Keratinocyte (primary cell): ENCODE results near the gene INO80E. TPM values are rescaled to one million over a fixed set of nuclear protein-coding genes. Genes with fewer than 3 reads are reported as not detected.

Experiments
- DNase-seq: peaks from one replicate; pipeline ENCODE4 v3.0.0-alpha.2; 2011; ENCODE audit warnings: low read depth, missing footprints, low spot score
- FAIRE-seq: peaks from 2 replicates; lab custom pipeline; 2011; peaks lifted over from hg19 to GRCh38; lab: Jason Lieb, UNC
- H2AFZ ChIP-seq: 2 replicates; pipeline ENCODE4 v1.6.0; 2012; ENCODE audit warnings: low read length, control low read depth, inconsistent platforms; ENCODE audit not compliant: control insufficient read depth
- H3K27ac ChIP-seq: 2 replicates; pipeline ENCODE4 v1.5.1; 2011; ENCODE audit warnings: low read length; ENCODE audit not compliant: control insufficient read depth, insufficient read depth
- H3K27me3 ChIP-seq: 3 replicates; pipeline ENCODE4 v1.6.0; 2011; ENCODE audit warnings: low read length; ENCODE audit not compliant: control insufficient read depth, insufficient read depth; ENCODE audit errors: extremely low read depth
- H3K36me3 ChIP-seq, 2 experiments: 2 replicates in 1 of 2; 3 replicates in 1 of 2; pipeline ENCODE4 v1.5.1; 2011; ENCODE audit warnings: low read length in 2 of 2, mild to moderate bottlenecking in 1 of 2; ENCODE audit not compliant: control insufficient read depth in 2 of 2, insufficient read depth in 2 of 2; ENCODE audit errors: extremely low read depth in 1 of 2
- H3K4me1 ChIP-seq: 3 replicates; pipeline ENCODE4 v1.5.1; 2011; ENCODE audit warnings: low read length; ENCODE audit not compliant: control insufficient read depth, insufficient read depth; ENCODE audit errors: extremely low read depth
- H3K4me2 ChIP-seq: 3 replicates; pipeline ENCODE4 v1.6.0; 2011; ENCODE audit warnings: low read depth, low read length; ENCODE audit not compliant: control insufficient read depth, insufficient read depth; ENCODE audit errors: extremely low read depth
- H3K4me3 ChIP-seq, 3 experiments: fragments of 200-600 bp in 1 of 3; sonication (generic) in 1 of 3; 2 replicates in 2 of 3; 3 replicates in 1 of 3; pipeline ENCODE4 v1.5.1; 2011 to 2016; ENCODE audit warnings: low read length in 3 of 3, mild to moderate bottlenecking in 3 of 3, control low read depth in 2 of 3, inconsistent platforms in 1 of 3, low read depth in 1 of 3, mixed read lengths in 1 of 3, mixed run types in 1 of 3, moderate library complexity in 1 of 3; ENCODE audit not compliant: control insufficient read depth in 2 of 3, insufficient read depth in 2 of 3; ENCODE audit errors: extremely low read depth in 1 of 3
- H3K79me2 ChIP-seq: 2 replicates; pipeline ENCODE4 v1.6.0; 2012; ENCODE audit warnings: low read length; ENCODE audit not compliant: control insufficient read depth, insufficient read depth
- H3K9ac ChIP-seq: 3 replicates; pipeline ENCODE4 v1.6.0; 2011; ENCODE audit warnings: low read length; ENCODE audit not compliant: control insufficient read depth, insufficient read depth; ENCODE audit errors: extremely low read depth
- H3K9me1 ChIP-seq: 3 replicates; pipeline ENCODE4 v1.6.0; 2011; ENCODE audit warnings: low read length; ENCODE audit not compliant: control insufficient read depth, insufficient read depth; ENCODE audit errors: extremely low read depth
- H3K9me3 ChIP-seq: 2 replicates; pipeline ENCODE4 v1.5.1; 2012; ENCODE audit warnings: low read depth, low read length; ENCODE audit not compliant: control insufficient read depth
- H4K20me1 ChIP-seq: 3 replicates; pipeline ENCODE4 v1.6.0; 2011; ENCODE audit warnings: low read length; ENCODE audit not compliant: control insufficient read depth, insufficient read depth; ENCODE audit errors: extremely low read depth
- EZH2 ChIP-seq: IDR thresholded peaks from one replicate; pipeline ENCODE4 v1.6.1; 2012; ENCODE audit warnings: inconsistent platforms, mild to moderate bottlenecking, low read length, moderate library complexity
- dilution Hi-C: fragments of 300-500 bp; cut with MboI; formaldehyde crosslinking; loops from one replicate; pipeline ENCODE4 v1.7.0; 2020; ENCODE audit warnings: low sequenced_read_pairs; ENCODE audit not compliant: extremely low pct_ligation_motif_present
- polyA plus RNA-seq, 5 experiments: library from polyadenylated mRNA; depleted of rRNA in 3 of 5; stranded (reverse) in 3 of 5; stranded (forward) in 1 of 5; unstranded in 1 of 5; fragments of >200 nt; gene quantifications; 1 replicate in 1 of 5; 2 replicates in 3 of 5; 3 replicates in 1 of 5; pipeline versions ENCODE4 v1.2.1 to v1.2.3, GENCODE V29; 2011 to 2012; ENCODE audit warnings: missing spikeins in 2 of 5, low read depth in 1 of 5, low replicate concordance in 1 of 5
- TF ChIP-seq, protein P1 (sequence below), 3 experiments: IDR thresholded peaks in 1 of 3; conservative IDR thresholded peaks in 1 of 3; optimal IDR thresholded peaks in 1 of 3; 2 replicates in 2 of 3; 3 replicates in 1 of 3; pipeline versions ENCODE3 to v1.5.1; 2011; ENCODE audit warnings: low read length in 3 of 3, mild to moderate bottlenecking in 3 of 3, moderate library complexity in 2 of 3, control low read depth in 1 of 3, inconsistent platforms in 1 of 3; ENCODE audit not compliant: insufficient read depth in 2 of 3; ENCODE audit errors: extremely low read depth in 1 of 3

The INO80E gene
- polyA plus RNA-seq, 1 donor (not counting 4 experiments of a cell fraction or from before 2014, with no cell fraction given): 26.7 TPM

DNA sequence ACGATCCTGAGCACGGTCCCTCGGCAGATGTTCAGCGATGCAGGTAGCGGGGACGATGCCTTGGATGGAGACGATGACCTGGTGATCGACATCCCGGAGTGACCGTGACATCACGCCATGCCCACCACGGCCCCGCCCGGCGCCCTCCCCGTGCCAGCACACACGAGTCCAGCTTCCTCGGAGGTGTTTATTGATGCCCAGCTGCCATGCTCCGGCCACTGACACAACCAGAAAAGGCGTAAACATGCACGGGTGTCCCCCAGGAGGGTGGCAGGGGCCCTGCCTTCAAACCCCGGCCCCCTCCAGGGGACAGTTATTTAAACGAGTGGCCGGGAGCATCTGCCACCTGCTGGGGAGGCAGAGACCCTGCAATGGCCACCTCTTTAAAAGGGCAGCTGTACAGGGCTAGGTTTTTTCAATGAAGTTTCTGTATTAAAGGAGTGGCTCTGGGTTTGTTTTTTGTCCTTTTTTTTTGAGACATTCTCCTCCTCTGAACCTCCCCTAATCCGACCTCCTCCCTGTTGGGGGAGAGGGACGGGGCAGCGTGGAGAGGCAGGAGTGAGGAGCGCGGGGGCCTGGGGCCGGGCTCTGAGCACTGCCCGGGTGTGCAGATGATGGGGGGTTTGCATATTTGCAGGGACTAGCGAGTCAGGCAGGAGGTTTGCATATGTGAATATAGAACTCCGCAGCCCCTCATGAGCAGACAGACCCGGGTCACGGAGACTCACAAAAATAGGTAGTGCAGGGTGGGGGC is 9.5 kb downstream of the INO80E start:
- no peak overlapping the region for H2AFZ ChIP-seq
- TF ChIP-seq EZH2: no peak
- TF ChIP-seq, protein P1, sequence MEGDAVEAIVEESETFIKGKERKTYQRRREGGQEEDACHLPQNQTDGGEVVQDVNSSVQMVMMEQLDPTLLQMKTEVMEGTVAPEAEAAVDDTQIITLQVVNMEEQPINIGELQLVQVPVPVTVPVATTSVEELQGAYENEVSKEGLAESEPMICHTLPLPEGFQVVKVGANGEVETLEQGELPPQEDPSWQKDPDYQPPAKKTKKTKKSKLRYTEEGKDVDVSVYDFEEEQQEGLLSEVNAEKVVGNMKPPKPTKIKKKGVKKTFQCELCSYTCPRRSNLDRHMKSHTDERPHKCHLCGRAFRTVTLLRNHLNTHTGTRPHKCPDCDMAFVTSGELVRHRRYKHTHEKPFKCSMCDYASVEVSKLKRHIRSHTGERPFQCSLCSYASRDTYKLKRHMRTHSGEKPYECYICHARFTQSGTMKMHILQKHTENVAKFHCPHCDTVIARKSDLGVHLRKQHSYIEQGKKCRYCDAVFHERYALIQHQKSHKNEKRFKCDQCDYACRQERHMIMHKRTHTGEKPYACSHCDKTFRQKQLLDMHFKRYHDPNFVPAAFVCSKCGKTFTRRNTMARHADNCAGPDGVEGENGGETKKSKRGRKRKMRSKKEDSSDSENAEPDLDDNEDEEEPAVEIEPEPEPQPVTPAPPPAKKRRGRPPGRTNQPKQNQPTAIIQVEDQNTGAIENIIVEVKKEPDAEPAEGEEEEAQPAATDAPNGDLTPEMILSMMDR (optimal IDR thresholded peaks at IDR 0.05 in 1 of 3, IDR thresholded peaks at IDR 0.05 in 1 of 3, conservative IDR thresholded peaks at IDR 0.05 in 1 of 3; ENCODE audit: extremely low read depth in 1 of 3, insufficient read depth in 2 of 3, low read length in 3 of 3): peak; percentile 60 to 75 (median 70)
- H3K36me3 ChIP-seq: peaks cover 11 to 17% of the 10 kb centered on the region in 2 experiments
- no peak overlapping the region for H3K4me2 ChIP-seq
- peaks cover 11% of the 10 kb centered on the region for H3K27me3 ChIP-seq
- dilution Hi-C loops: no loop called here
- no peak overlapping the region for H3K4me3 ChIP-seq
- DNase-seq (no peak), FAIRE-seq (no peak)
- no peaks in the 10 kb centered on the region for H4K20me1 ChIP-seq
- no peaks in the 10 kb centered on the region for H3K9me1 ChIP-seq
- H3K9me3 ChIP-seq: no peaks in the 10 kb centered on the region
- H3K9ac ChIP-seq: no peak overlapping the region
- no peaks in the 10 kb centered on the region for H3K79me2 ChIP-seq
- no peak overlapping the region for H3K27ac ChIP-seq
- H3K4me1 ChIP-seq: peaks cover 2% of the 10 kb centered on the region

DNA sequence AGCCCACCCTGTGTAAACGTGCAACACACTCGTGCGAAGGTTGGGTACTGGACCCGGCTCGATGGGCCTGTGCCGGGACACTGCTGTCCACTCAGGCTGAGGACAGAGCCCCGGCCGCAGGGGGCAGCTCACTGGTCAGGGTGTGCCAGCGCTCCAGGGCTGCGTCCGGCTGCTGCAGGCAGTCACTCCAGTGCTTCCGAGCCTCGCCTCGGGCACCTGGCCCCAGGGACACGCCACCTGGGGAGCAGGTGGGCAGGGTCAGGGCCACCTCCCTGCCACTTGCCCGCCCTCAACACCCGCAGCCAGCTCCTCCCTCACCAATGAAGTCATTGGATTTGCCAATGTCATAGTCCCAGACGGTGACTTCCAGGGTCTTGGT is 10.0 kb downstream of the INO80E start:
- Histone ChIP-seq H3K9ac (no peak overlapping the region), H3K27me3 (peaks cover 16% of the 10 kb centered on the region), H3K9me1 (no peaks in the 10 kb centered on the region), H3K4me2 (no peak overlapping the region), H3K36me3 (peaks cover 8 to 14% of the 10 kb centered on the region in 2 experiments), H2AFZ (no peak overlapping the region), H3K4me3 (no peak overlapping the region), H3K9me3 (no peaks in the 10 kb centered on the region), H4K20me1 (no peaks in the 10 kb centered on the region), H3K4me1 (peaks cover 3% of the 10 kb centered on the region), H3K27ac (no peak overlapping the region), H3K79me2 (no peaks in the 10 kb centered on the region)
- no peak for TF ChIP-seq EZH2
- TF ChIP-seq, protein P1 (optimal IDR thresholded peaks at IDR 0.05 in 1 of 3, IDR thresholded peaks at IDR 0.05 in 1 of 3, conservative IDR thresholded peaks at IDR 0.05 in 1 of 3; ENCODE audit: extremely low read depth in 1 of 3, insufficient read depth in 2 of 3, low read length in 3 of 3): no peak
- dilution Hi-C loops: no loop called here
- DNase-seq: no peak
- no peak for FAIRE-seq
